PC-3 (cell line): ENCODE measurements around the gene GLI3. TPM values are rescaled to one million over a fixed set of nuclear protein-coding genes. Genes with fewer than 3 reads are reported as not detected.

ENCODE experiments used
- ATAC-seq: fragments of 200-7000 bp; cut with Tn5 transposase; 2 replicates; pipeline ENCODE4 v1.9.1; 2020; ENCODE audit warnings: mild to moderate bottlenecking, moderate library complexity
- BruUV-seq: library from RNA; stranded (reverse); fragments of 400-500 nt; replicated peaks from 2 replicates; lab custom pipeline; 2021; lab: Mats Ljungman, UMichigan
- CTCF ChIA-PET: fragments of 300-600 bp; sonication (Branson Sonifier 250); formaldehyde crosslinking; loops from one replicate; lab custom pipeline; 2022; ENCODE audit warnings: antibody characterized with exemption; lab: Charles Lee
- POLR2A ChIA-PET: fragments of 300-600 bp; sonication (Branson Sonifier 250); formaldehyde crosslinking; loops from one replicate; lab custom pipeline; 2022; ENCODE audit warnings: antibody characterized with exemption; ENCODE audit not compliant: unreplicated experiment; lab: Charles Lee
- DNase-seq: peaks from one replicate; pipeline ENCODE4 v3.0.0-alpha.2; 2015
- H2AFZ ChIP-seq: fragments of 300-600 bp; sonication (generic); 2 replicates; pipeline ENCODE4 v1.6.0; 2016; ENCODE audit warnings: antibody characterized with exemption, low read length
- H3F3A ChIP-seq: fragments of 300-600 bp; sonication (generic); one replicate; pipeline ENCODE4 v1.6.0; 2017; ENCODE audit warnings: antibody characterized with exemption, low read length, control low read depth, mild to moderate bottlenecking; ENCODE audit not compliant: unreplicated experiment
- H3K27ac ChIP-seq: fragments of 300-600 bp; sonication (generic); 2 replicates; pipeline ENCODE4 v1.5.1; 2016; ENCODE audit warnings: mild to moderate bottlenecking, low read length
- H3K27me3 ChIP-seq: fragments of 300-600 bp; sonication (generic); 2 replicates; pipeline ENCODE4 v1.6.1; 2016; ENCODE audit warnings: low read length, mixed read lengths
- H3K36me3 ChIP-seq: fragments of 300-600 bp; sonication (generic); 2 replicates; pipeline ENCODE4 v1.6.1; 2016; ENCODE audit warnings: low read depth, mixed run types, low read length, mixed read lengths
- H3K4me1 ChIP-seq: fragments of 300-600 bp; sonication (generic); 2 replicates; pipeline ENCODE4 v1.5.1; 2016; ENCODE audit warnings: low read length; ENCODE audit not compliant: insufficient read depth
- H3K4me2 ChIP-seq: fragments of 300-600 bp; sonication (generic); 2 replicates; pipeline ENCODE4 v1.6.0; 2016; ENCODE audit warnings: low read length
- H3K4me3 ChIP-seq: fragments of 300-600 bp; sonication (generic); 2 replicates; pipeline ENCODE4 v1.5.1; 2016; ENCODE audit warnings: mild to moderate bottlenecking, low read length, mixed read lengths
- H3K79me2 ChIP-seq: fragments of 300-600 bp; sonication (generic); 2 replicates; pipeline ENCODE4 v1.6.1; 2017; ENCODE audit warnings: low read length, mixed read lengths
- H3K9ac ChIP-seq: fragments of 300-600 bp; sonication (generic); 2 replicates; pipeline ENCODE4 v1.6.0; 2016; ENCODE audit warnings: mild to moderate bottlenecking, low read length
- H3K9me2 ChIP-seq: fragments of 300-600 bp; sonication (generic); replicated peaks from 2 replicates; pipeline ENCODE4 v1.6.1; 2016; ENCODE audit warnings: mixed run types, low read length, mixed read lengths
- H3K9me3 ChIP-seq: fragments of 300-600 bp; sonication (generic); 2 replicates; pipeline ENCODE4 v1.6.1; 2016; ENCODE audit warnings: low read length, mixed read lengths
- H4K20me1 ChIP-seq: fragments of 300-600 bp; sonication (generic); 2 replicates; pipeline ENCODE4 v1.6.1; 2016; ENCODE audit warnings: low read length, mixed read lengths
- EZH2 ChIP-seq: fragments of 300-600 bp; sonication (generic); IDR thresholded peaks from one replicate; pipeline ENCODE4 v1.6.1; 2017; ENCODE audit warnings: antibody characterized with exemption, mild to moderate bottlenecking, low read length; ENCODE audit not compliant: unreplicated experiment
- EZH2phosphoT487 ChIP-seq: fragments of 300-600 bp; sonication (generic); IDR thresholded peaks from 2 replicates; pipeline ENCODE4 v1.6.1; 2018; ENCODE audit warnings: mild to moderate bottlenecking, antibody characterized with exemption, low read length, borderline replicate concordance
- intact Hi-C: fragments of 100-400 bp; cut with micrococcal nuclease; formaldehyde crosslinking; loops from 2 replicates; pipeline ENCODE4 v1.9.0; 2023
- total RNA-seq: library from RNA; depleted of rRNA; stranded (reverse); fragments of >200 nt; gene quantifications from 2 replicates; pipeline ENCODE4 v1.2.3, GENCODE V29; 2014
- TF ChIP-seq, protein P1 (sequence below): fragments of 300-600 bp; sonication (generic); conservative IDR thresholded peaks from 2 replicates; pipeline ENCODE4 v1.5.1; 2017; ENCODE audit warnings: antibody characterized with exemption, low read depth, mild to moderate bottlenecking, low read length

Gene GLI3
- total RNA-seq, 1 experiment from 2014 or later = 3.5 TPM

DNA sequence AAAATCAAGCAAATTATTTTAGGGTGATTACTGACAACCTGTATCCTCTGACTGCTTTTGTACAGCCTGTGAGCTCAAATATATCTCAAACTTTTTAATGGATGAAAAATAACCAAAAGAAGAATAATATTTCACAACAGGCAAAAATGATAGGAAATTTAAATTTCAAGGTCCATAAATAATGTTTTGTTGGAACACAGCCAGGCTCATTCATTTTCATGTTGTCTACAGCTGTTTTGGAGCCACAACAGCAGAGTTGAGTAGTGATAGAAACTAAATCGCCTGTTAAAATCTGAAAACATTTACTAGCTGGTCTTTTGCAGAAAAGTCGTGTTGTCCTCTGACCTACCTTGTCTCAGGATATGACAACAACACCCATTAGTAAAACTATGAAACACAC is 75.9 kb downstream of the GLI3 start:
- no peak for DNase-seq
- intact Hi-C loops = no loop called here
- H3K27ac ChIP-seq = peak overlapping the region; percentile 61
- H3K79me2 ChIP-seq = peaks cover 14% of the 10 kb centered on the region; the same call in 1 of the 2 replicates
- ChIA-PET POLR2A (no interaction called here), CTCF (no interaction called here)
- H3K9ac ChIP-seq = no peak overlapping the region
- BruUV-seq = no TSS peak
- H3F3A ChIP-seq = no peaks in the 10 kb centered on the region
- no peaks in the 10 kb centered on the region for H3K9me2 ChIP-seq
- no peak for ATAC-seq
- no peaks in the 10 kb centered on the region for H3K27me3 ChIP-seq
- peaks cover 26% of the 10 kb centered on the region for H3K4me1 ChIP-seq
- H2AFZ ChIP-seq = no peak overlapping the region
- peak overlapping the region; percentile 80 for H3K4me2 ChIP-seq
- peak overlapping the region; percentile 38; the same call in 1 of the 2 replicates for H3K4me3 ChIP-seq
- 0 out of 2 replicates have a peak, but pooled peaks cover 2% of the 10 kb centered on the region for H3K36me3 ChIP-seq
- H3K9me3 ChIP-seq = no peaks in the 10 kb centered on the region
- H4K20me1 ChIP-seq = no peaks in the 10 kb centered on the region
- TF ChIP-seq EZH2 (no peak), EZH2phosphoT487 (no peak)
- TF ChIP-seq, protein P1, sequence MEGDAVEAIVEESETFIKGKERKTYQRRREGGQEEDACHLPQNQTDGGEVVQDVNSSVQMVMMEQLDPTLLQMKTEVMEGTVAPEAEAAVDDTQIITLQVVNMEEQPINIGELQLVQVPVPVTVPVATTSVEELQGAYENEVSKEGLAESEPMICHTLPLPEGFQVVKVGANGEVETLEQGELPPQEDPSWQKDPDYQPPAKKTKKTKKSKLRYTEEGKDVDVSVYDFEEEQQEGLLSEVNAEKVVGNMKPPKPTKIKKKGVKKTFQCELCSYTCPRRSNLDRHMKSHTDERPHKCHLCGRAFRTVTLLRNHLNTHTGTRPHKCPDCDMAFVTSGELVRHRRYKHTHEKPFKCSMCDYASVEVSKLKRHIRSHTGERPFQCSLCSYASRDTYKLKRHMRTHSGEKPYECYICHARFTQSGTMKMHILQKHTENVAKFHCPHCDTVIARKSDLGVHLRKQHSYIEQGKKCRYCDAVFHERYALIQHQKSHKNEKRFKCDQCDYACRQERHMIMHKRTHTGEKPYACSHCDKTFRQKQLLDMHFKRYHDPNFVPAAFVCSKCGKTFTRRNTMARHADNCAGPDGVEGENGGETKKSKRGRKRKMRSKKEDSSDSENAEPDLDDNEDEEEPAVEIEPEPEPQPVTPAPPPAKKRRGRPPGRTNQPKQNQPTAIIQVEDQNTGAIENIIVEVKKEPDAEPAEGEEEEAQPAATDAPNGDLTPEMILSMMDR = no peak

DNA sequence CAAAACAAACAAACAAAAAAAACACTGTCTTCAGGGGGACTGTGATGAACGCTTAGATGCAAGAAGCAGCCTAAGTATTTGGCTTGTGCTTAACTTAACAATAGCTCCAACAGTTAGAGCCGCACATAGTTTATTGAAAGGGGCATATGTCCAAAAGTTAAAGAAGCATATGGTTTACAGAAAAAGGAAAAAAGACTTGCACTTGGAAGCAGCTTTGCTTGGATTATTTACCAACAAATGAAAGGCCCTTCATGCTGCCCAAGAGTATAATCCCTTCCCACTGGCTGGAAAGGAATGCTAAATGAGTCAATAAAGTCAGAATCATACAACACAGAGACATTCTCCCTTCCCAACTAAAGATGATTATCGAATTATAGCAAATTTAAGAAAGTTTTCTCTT is 77.9 kb downstream of the GLI3 start:
- no peak for DNase-seq
- Histone ChIP-seq H3K9ac (no peak overlapping the region), H3K4me3 (no peak overlapping the region), H3K27ac (no peak overlapping the region), H3F3A (no peaks in the 10 kb centered on the region), H3K36me3 (no peaks in the 10 kb centered on the region), H3K9me3 (no peaks in the 10 kb centered on the region), H3K79me2 (0 out of 2 replicates have a peak, but pooled peaks cover 4% of the 10 kb centered on the region), H3K9me2 (no peaks in the 10 kb centered on the region), H2AFZ (no peak overlapping the region), H3K27me3 (no peaks in the 10 kb centered on the region), H3K4me1 (peaks cover 26% of the 10 kb centered on the region), H4K20me1 (no peaks in the 10 kb centered on the region), H3K4me2 (no peak overlapping the region)
- ATAC-seq = no peak
- CTCF ChIA-PET = no interaction called here
- POLR2A ChIA-PET = no interaction called here
- TF ChIP-seq, protein P1 = no peak
- TF ChIP-seq EZH2 (no peak), EZH2phosphoT487 (no peak)
- BruUV-seq = no TSS peak
- intact Hi-C loops = no loop called here

DNA sequence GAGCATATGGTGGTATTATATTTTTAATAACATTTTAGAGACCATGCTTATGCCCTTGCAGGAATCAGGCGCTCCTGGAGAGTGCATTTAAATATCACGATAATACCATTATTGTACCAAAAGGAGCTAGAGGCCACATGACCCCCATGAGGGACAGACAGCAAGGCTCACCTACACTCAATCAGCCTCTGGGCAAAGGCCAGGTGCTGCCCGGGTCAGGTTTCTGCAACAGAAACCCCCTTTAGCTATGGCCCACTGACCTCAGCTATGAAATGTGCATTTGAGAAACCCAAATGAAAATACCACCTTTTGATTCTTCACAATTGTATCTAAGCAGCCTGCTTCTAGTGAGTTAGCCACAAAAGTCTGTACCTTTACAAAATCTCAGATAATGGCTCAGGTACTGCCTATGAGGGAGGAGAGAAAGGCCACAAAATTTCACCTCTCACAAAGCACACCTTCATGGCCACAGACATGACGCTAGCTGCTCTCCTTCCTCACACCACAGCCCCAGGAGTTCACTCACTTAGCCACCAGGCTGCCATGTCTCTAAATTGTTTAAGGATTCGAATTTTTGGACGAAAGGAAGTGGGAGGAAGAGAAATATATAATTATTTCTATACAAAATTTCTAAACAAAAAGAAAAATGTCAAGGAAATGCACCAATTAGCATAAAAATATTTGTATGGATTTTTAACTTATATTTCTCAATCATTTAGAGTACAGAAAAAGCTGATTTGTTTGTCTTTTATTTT is 79.9 kb downstream of the GLI3 start:
- no peak overlapping the region for H2AFZ ChIP-seq
- H3K4me3 ChIP-seq = no peak overlapping the region
- POLR2A ChIA-PET = interaction anchor here (0.6 kb wide), 1 partner anchor 83 kb away, joined by 3 read pairs; no protein-coding TSS in a partner anchor
- CTCF ChIA-PET = no interaction called here
- DNase-seq (no peak), ATAC-seq (no peak)
- intact Hi-C loops = no loop called here
- 0 out of 2 replicates have a peak, but pooled peaks cover 4% of the 10 kb centered on the region for H3K79me2 ChIP-seq
- H3K36me3 ChIP-seq = no peaks in the 10 kb centered on the region
- no peak overlapping the region for H3K4me2 ChIP-seq
- no peak overlapping the region for H3K27ac ChIP-seq
- H3K4me1 ChIP-seq = peaks cover 15% of the 10 kb centered on the region
- H3K9ac ChIP-seq = no peak overlapping the region
- H3F3A ChIP-seq = no peaks in the 10 kb centered on the region
- TF ChIP-seq EZH2phosphoT487 (no peak), EZH2 (no peak)
- TF ChIP-seq, protein P1 = no peak
- no peaks in the 10 kb centered on the region for H3K9me3 ChIP-seq
- no peaks in the 10 kb centered on the region for H3K9me2 ChIP-seq
- no peaks in the 10 kb centered on the region for H3K27me3 ChIP-seq
- BruUV-seq = no TSS peak
- no peaks in the 10 kb centered on the region for H4K20me1 ChIP-seq
